Thyroid gland (tissue), 4 donors: ENCODE data around the gene LOXHD1. TPM values are rescaled to one million over a fixed set of nuclear protein-coding genes. Genes with fewer than 3 reads are reported as not detected.

ENCODE experiments used
- DNase-seq, 2 donors: peaks; one replicate each; pipeline ENCODE4 v3.0.0-alpha.2; 2019
- H3K27ac ChIP-seq, 3 donors: fragments of 200-600 bp; sonication (generic); 1 replicate in 2 of 3; 2 replicates in 1 of 3; pipeline ENCODE4 v1.5.1; 2016 to 2019; ENCODE audit warnings: mild to moderate bottlenecking in 1 of 3, moderate library complexity in 1 of 3
- H3K27me3 ChIP-seq: fragments of 200-600 bp; sonication (generic); one replicate; pipeline ENCODE4 v1.5.1; 2019
- H3K36me3 ChIP-seq, 2 donors: fragments of 200-600 bp; sonication (generic); one replicate each; pipeline ENCODE4 v1.5.1; 2016 to 2019
- H3K4me1 ChIP-seq, 2 donors: fragments of 200-600 bp; sonication (generic); one replicate each; pipeline ENCODE4 v1.5.1; 2017 to 2019
- H3K4me3 ChIP-seq, 3 donors: fragments of 200-600 bp; sonication (generic); replicated peaks in 1 of 3; 1 replicate in 2 of 3; 2 replicates in 1 of 3; pipeline ENCODE4 v1.5.1; 2016; ENCODE audit warnings: mild to moderate bottlenecking in 1 of 3
- H3K9me3 ChIP-seq: fragments of 200-600 bp; sonication (generic); one replicate; pipeline ENCODE4 v1.5.1; 2017
- POLR2A ChIP-seq, 2 donors: fragments of 450-650 bp; IDR thresholded peaks; one replicate each; pipeline ENCODE4 v1.6.1; 2017; ENCODE audit warnings: antibody characterized with exemption in 2 of 2, mild to moderate bottlenecking in 2 of 2, moderate library complexity in 1 of 2
- WGBS, 2 donors: methylation state at CpG; one replicate each; pipeline ENCODE4 v1.1.5; 2017; 5-methylcytosine and 5-hydroxymethylcytosine counted together
- intact Hi-C: fragments of 100-400 bp; cut with DNase I; formaldehyde crosslinking; loops from one replicate; pipeline ENCODE4 v1.15.1; 2023
- total RNA-seq, 4 donors: library from RNA; depleted of rRNA; stranded (reverse); fragments of >200 nt; gene quantifications; one replicate each; pipeline ENCODE4 v1.2.3, GENCODE V29; 2016
- TF ChIP-seq, protein P1 (sequence below), 6 experiments: fragments of 200-600 bp in 3 of 6; fragments of 450-650 bp in 3 of 6; sonication (generic) in 3 of 6; IDR thresholded peaks; one replicate each; pipeline ENCODE4 v1.5.1; 2016 to 2019; ENCODE audit warnings: antibody characterized with exemption in 6 of 6, mild to moderate bottlenecking in 2 of 6, inconsistent platforms in 1 of 6, moderate library complexity in 1 of 6

LOXHD1 gene
- total RNA-seq, 4 donors from 2014 or later: 0.11 to 0.83 (median 0.32) TPM

- peak; percentile 57 to 65 for DNase-seq
- TF ChIP-seq POLR2A (IDR thresholded peaks at IDR 0.05): no peak
- TF ChIP-seq, protein P1, sequence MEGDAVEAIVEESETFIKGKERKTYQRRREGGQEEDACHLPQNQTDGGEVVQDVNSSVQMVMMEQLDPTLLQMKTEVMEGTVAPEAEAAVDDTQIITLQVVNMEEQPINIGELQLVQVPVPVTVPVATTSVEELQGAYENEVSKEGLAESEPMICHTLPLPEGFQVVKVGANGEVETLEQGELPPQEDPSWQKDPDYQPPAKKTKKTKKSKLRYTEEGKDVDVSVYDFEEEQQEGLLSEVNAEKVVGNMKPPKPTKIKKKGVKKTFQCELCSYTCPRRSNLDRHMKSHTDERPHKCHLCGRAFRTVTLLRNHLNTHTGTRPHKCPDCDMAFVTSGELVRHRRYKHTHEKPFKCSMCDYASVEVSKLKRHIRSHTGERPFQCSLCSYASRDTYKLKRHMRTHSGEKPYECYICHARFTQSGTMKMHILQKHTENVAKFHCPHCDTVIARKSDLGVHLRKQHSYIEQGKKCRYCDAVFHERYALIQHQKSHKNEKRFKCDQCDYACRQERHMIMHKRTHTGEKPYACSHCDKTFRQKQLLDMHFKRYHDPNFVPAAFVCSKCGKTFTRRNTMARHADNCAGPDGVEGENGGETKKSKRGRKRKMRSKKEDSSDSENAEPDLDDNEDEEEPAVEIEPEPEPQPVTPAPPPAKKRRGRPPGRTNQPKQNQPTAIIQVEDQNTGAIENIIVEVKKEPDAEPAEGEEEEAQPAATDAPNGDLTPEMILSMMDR (IDR thresholded peaks at IDR 0.05): no peak
- Histone ChIP-seq H3K9me3 (no peaks in the 10 kb centered on the region), H3K27ac (peak overlapping the region; percentile 53 to 85 (median 56)), H3K4me1 (peaks cover 26 to 39% of the 10 kb centered on the region in 2 donors), H3K27me3 (no peaks in the 10 kb centered on the region), H3K36me3 (no peaks in the 10 kb centered on the region), H3K4me3 (no peak overlapping the region)
- 48 to 58% methylated on average over 15 of the region's 15 CpGs for WGBS, 2 donors
- intact Hi-C loops: no loop called here
Observed at GRCh38 chr18:46676182-46676835, 19.3 kb upstream of the LOXHD1 start.

DNA sequence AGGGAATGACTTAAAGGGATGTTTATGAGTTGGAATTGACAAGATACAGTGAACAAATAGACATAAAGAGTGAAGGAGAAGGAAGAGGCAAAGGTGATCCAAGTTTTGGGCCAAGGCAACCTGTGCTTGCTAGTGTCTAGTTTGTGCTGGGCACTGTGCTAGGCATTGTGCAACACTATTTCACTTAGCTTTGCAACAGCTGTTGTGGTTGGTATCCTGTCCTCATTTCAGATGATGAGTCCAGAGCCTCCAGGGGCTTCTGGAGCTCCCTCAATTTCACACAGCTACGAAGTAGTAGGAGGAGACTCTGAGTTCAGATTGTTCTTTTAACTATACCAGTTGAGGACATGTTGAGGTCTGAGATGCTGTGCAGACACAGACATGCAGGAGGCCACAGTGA lies 18.1 kb upstream of the LOXHD1 start:
- Histone ChIP-seq H3K27ac (no peak overlapping the region), H3K36me3 (no peaks in the 10 kb centered on the region), H3K4me3 (no peak overlapping the region), H3K9me3 (no peaks in the 10 kb centered on the region), H3K27me3 (no peaks in the 10 kb centered on the region), H3K4me1 (peaks cover 26 to 34% of the 10 kb centered on the region in 2 donors)
- TF ChIP-seq POLR2A (IDR thresholded peaks at IDR 0.05): no peak
- TF ChIP-seq, protein P1 (IDR thresholded peaks at IDR 0.05): no peak
- DNase-seq: no peak
- intact Hi-C loops: no loop called here
- 88 to 92% methylated on average over 1 of the region's 1 CpG for WGBS, 2 donors

- Histone ChIP-seq H3K4me1 (peaks cover 13 to 20% of the 10 kb centered on the region in 2 donors), H3K27ac (peak overlapping the region in 2 of 3 donors; percentile 10), H3K9me3 (no peaks in the 10 kb centered on the region), H3K27me3 (no peaks in the 10 kb centered on the region), H3K36me3 (no peaks in the 10 kb centered on the region), H3K4me3 (no peak overlapping the region)
- intact Hi-C loops: no loop called here
- DNase-seq: no peak
- WGBS, 2 donors: 29 to 42% methylated on average over 6 of the region's 6 CpGs
- TF ChIP-seq, protein P1 (IDR thresholded peaks at IDR 0.05): no peak
- TF ChIP-seq POLR2A (IDR thresholded peaks at IDR 0.05): no peak
Observed at GRCh38 chr18:46672062-46672970, 15.3 kb upstream of the LOXHD1 start.

DNA sequence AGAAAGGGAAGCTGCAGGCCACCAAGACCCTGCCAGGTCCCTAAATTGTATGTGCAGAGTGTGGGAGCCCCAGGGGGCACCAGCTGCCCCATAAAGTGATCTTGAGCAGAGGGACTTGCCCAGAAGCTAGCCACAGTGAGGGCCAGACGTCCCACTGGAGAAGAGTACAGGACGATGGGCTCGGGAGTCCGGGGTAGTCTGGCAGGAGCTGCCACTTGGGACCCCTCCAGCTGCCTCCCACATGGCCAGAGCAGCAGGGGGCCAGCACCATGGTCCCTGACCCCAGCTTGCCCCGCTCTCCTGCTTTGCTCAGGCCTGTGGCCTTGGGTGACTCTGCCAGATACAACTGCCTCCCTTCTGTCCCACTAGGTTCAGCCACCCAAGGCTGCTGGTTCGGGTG lies 11.7 kb upstream of the LOXHD1 start:
- no peak overlapping the region for H3K27ac ChIP-seq
- TF ChIP-seq POLR2A (IDR thresholded peaks at IDR 0.05): no peak
- TF ChIP-seq, protein P1 (IDR thresholded peaks at IDR 0.05): no peak
- H3K36me3 ChIP-seq: no peaks in the 10 kb centered on the region
- intact Hi-C loops: no loop called here
- H3K4me3 ChIP-seq: no peak overlapping the region
- no peaks in the 10 kb centered on the region for H3K9me3 ChIP-seq
- no peak for DNase-seq
- H3K27me3 ChIP-seq: no peaks in the 10 kb centered on the region
- peaks cover 0 to 8% of the 10 kb centered on the region in 2 donors for H3K4me1 ChIP-seq
- 61 to 74% methylated on average over 5 to 6 of the region's 6 CpGs for WGBS, 2 donors

DNA sequence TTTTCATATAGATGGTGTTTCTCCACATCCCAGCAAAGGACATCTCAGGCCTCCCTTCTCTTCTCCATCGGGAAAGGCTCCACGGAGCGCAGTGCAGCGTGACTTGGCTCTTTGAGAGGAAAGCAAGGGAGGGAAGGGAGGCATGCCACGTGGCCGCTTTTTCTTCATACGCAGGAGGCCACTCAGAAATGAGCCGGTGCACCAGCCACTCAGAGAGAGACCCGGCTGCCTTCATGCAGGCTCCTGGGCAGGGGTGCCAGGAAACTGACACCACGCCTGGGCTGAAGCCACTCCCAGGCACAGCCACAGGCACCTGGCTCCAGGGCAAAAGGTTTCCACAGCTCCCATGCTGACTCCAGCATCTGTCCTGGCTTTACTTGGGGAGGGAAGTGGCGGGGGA lies 11.1 kb upstream of the LOXHD1 start:
- TF ChIP-seq, protein P1 (IDR thresholded peaks at IDR 0.05): no peak
- TF ChIP-seq POLR2A (IDR thresholded peaks at IDR 0.05): no peak
- no peak overlapping the region for H3K4me3 ChIP-seq
- DNase-seq: peak; percentile 14 to 42
- H3K4me1 ChIP-seq: peaks cover 0 to 8% of the 10 kb centered on the region in 2 donors
- 59 to 74% methylated on average over 11 of the region's 11 CpGs for WGBS, 2 donors
- H3K9me3 ChIP-seq: no peaks in the 10 kb centered on the region
- no peaks in the 10 kb centered on the region for H3K36me3 ChIP-seq
- intact Hi-C loops: no loop called here
- H3K27me3 ChIP-seq: no peaks in the 10 kb centered on the region
- H3K27ac ChIP-seq: no peak overlapping the region
